ENCODE results near the gene TENM3.

Gene TENM3

GRCh38 chr4:182671231-182671630 lies 428.0 kb downstream of the TENM3 start:
- no peak overlapping the region for H2BK5ac ChIP-seq (ENCODE audit: low read length)
- DNase-seq (ENCODE audit: low spot score), result no peak
- no peaks in the 10 kb centered on the region for H3K79me1 ChIP-seq (ENCODE audit: low read depth, low read length)
- no peak overlapping the region for H3K23ac ChIP-seq (ENCODE audit: low read depth, low read length, poor library complexity)
- H3K14ac ChIP-seq (ENCODE audit: low read length), result no peak overlapping the region
- H2BK12ac ChIP-seq (ENCODE audit: low read length), result no peak overlapping the region
- no peak overlapping the region for H2BK15ac ChIP-seq (ENCODE audit: low read length)
- no peaks in the 10 kb centered on the region for H3K4me1 ChIP-seq (ENCODE audit: control insufficient read depth in 2 of 2, insufficient read depth in 1 of 2, low read depth in 1 of 2, low read length in 2 of 2)
- H3K9ac ChIP-seq (ENCODE audit: low read depth, low read length, poor library complexity), result no peak overlapping the region
- no CpG with 5 or more reads among the region's 3 CpGs for WGBS, 2 donors (ENCODE audit: extremely low coverage in 2 of 2, insufficient read length in 2 of 2, insufficient replicate concordance in 1 of 2)
- H3K4me2 ChIP-seq (ENCODE audit: insufficient read depth, low read length, poor library complexity, severe bottlenecking), result no peak overlapping the region
- no peak overlapping the region for H4K91ac ChIP-seq (ENCODE audit: low read depth, low read length, poor library complexity)
- no peak overlapping the region for H3K18ac ChIP-seq (ENCODE audit: low read length)
- H2AK5ac ChIP-seq (ENCODE audit: low read depth, low read length), result no peak overlapping the region
- no peak overlapping the region for H4K8ac ChIP-seq (ENCODE audit: low read depth, low read length)
- peaks cover 0 to 25% of the 10 kb centered on the region in 2 donors for H3K36me3 ChIP-seq (replicated peaks in 1 of 2; ENCODE audit: control insufficient read depth in 2 of 2, insufficient read depth in 2 of 2, low read length in 2 of 2)
- no peak overlapping the region for H3K4ac ChIP-seq (ENCODE audit: low read length)
- no peak overlapping the region for H2BK120ac ChIP-seq (ENCODE audit: low read depth, low read length)
- no peaks in the 10 kb centered on the region for H3K27me3 ChIP-seq (ENCODE audit: control insufficient read depth in 3 of 3, insufficient read depth in 3 of 3, low read depth in 1 of 3, low read length in 3 of 3)
- peaks cover 0 to 6% of the 10 kb centered on the region in 2 donors for H3K9me3 ChIP-seq (replicated peaks in 1 of 2; ENCODE audit: control insufficient read depth in 2 of 2, insufficient read depth in 1 of 2, low read depth in 1 of 2, low read length in 2 of 2)
- H3K27ac ChIP-seq (replicated peaks; ENCODE audit: low read length), result no peak overlapping the region
- H3K4me3 ChIP-seq (ENCODE audit: low read length in 2 of 2), result no peak overlapping the region
- H2AFZ ChIP-seq (ENCODE audit: low read length), result no peak overlapping the region

- Histone ChIP-seq H3K14ac (ENCODE audit: low read length) (no peak overlapping the region), H2BK120ac (ENCODE audit: low read depth, low read length) (no peak overlapping the region), H2BK12ac (ENCODE audit: low read length) (no peak overlapping the region), H4K91ac (ENCODE audit: low read depth, low read length, poor library complexity) (no peak overlapping the region), H3K4ac (ENCODE audit: low read length) (no peak overlapping the region), H2AK5ac (ENCODE audit: low read depth, low read length) (no peak overlapping the region), H2BK5ac (ENCODE audit: low read length) (no peak overlapping the region), H3K4me2 (ENCODE audit: insufficient read depth, low read length, poor library complexity, severe bottlenecking) (no peak overlapping the region), H3K4me3 (ENCODE audit: low read length in 2 of 2) (no peak overlapping the region), H3K36me3 (replicated peaks in 1 of 2; ENCODE audit: control insufficient read depth in 2 of 2, insufficient read depth in 2 of 2, low read length in 2 of 2) (peaks cover 0 to 25% of the 10 kb centered on the region in 2 donors), H3K9ac (ENCODE audit: low read depth, low read length, poor library complexity) (no peak overlapping the region), H3K23ac (ENCODE audit: low read depth, low read length, poor library complexity) (no peak overlapping the region), H3K9me3 (replicated peaks in 1 of 2; ENCODE audit: control insufficient read depth in 2 of 2, insufficient read depth in 1 of 2, low read depth in 1 of 2, low read length in 2 of 2) (peaks cover 0 to 6% of the 10 kb centered on the region in 2 donors), H3K4me1 (ENCODE audit: control insufficient read depth in 2 of 2, insufficient read depth in 1 of 2, low read depth in 1 of 2, low read length in 2 of 2) (no peaks in the 10 kb centered on the region), H4K8ac (ENCODE audit: low read depth, low read length) (no peak overlapping the region), H2BK15ac (ENCODE audit: low read length) (no peak overlapping the region), H3K18ac (ENCODE audit: low read length) (no peak overlapping the region), H3K79me1 (ENCODE audit: low read depth, low read length) (no peaks in the 10 kb centered on the region), H3K27me3 (ENCODE audit: control insufficient read depth in 3 of 3, insufficient read depth in 3 of 3, low read depth in 1 of 3, low read length in 3 of 3) (no peaks in the 10 kb centered on the region), H2AFZ (ENCODE audit: low read length) (no peak overlapping the region), H3K27ac (replicated peaks; ENCODE audit: low read length) (no peak overlapping the region)
- DNase-seq (ENCODE audit: low spot score), result no peak
- WGBS, 2 donors (ENCODE audit: extremely low coverage in 2 of 2, insufficient read length in 2 of 2, insufficient replicate concordance in 1 of 2), result no CpG with 5 or more reads among the region's 5 CpGs
Measured at GRCh38 chr4:182671749-182672148, 428.5 kb downstream of the TENM3 start.

GRCh38 chr4:182678590-182678989 lies 435.4 kb downstream of the TENM3 start:
- no peak overlapping the region for H3K4ac ChIP-seq (ENCODE audit: low read length)
- no peak overlapping the region for H4K91ac ChIP-seq (ENCODE audit: low read depth, low read length, poor library complexity)
- no peaks in the 10 kb centered on the region for H3K27me3 ChIP-seq (ENCODE audit: control insufficient read depth in 3 of 3, insufficient read depth in 3 of 3, low read depth in 1 of 3, low read length in 3 of 3)
- H3K79me1 ChIP-seq (ENCODE audit: low read depth, low read length), result no peaks in the 10 kb centered on the region
- H3K36me3 ChIP-seq (replicated peaks in 1 of 2; ENCODE audit: control insufficient read depth in 2 of 2, insufficient read depth in 2 of 2, low read length in 2 of 2), result peaks cover 2 to 36% of the 10 kb centered on the region in 2 donors
- no peak overlapping the region for H3K14ac ChIP-seq (ENCODE audit: low read length)
- no CpG with 5 or more reads among the region's 4 CpGs for WGBS, 2 donors (ENCODE audit: extremely low coverage in 2 of 2, insufficient read length in 2 of 2, insufficient replicate concordance in 1 of 2)
- no peak overlapping the region for H3K9ac ChIP-seq (ENCODE audit: low read depth, low read length, poor library complexity)
- H3K4me1 ChIP-seq (ENCODE audit: control insufficient read depth in 2 of 2, insufficient read depth in 1 of 2, low read depth in 1 of 2, low read length in 2 of 2), result peaks cover 3 to 20% of the 10 kb centered on the region in 2 donors
- H3K9me3 ChIP-seq (replicated peaks in 1 of 2; ENCODE audit: control insufficient read depth in 2 of 2, insufficient read depth in 1 of 2, low read depth in 1 of 2, low read length in 2 of 2), result no peaks in the 10 kb centered on the region
- no peak overlapping the region for H2BK15ac ChIP-seq (ENCODE audit: low read length)
- no peak overlapping the region for H3K27ac ChIP-seq (replicated peaks; ENCODE audit: low read length)
- DNase-seq (ENCODE audit: low spot score), result no peak
- no peak overlapping the region for H4K8ac ChIP-seq (ENCODE audit: low read depth, low read length)
- H3K23ac ChIP-seq (ENCODE audit: low read depth, low read length, poor library complexity), result no peak overlapping the region
- H3K4me3 ChIP-seq (ENCODE audit: low read length in 2 of 2), result no peak overlapping the region
- no peak overlapping the region for H3K4me2 ChIP-seq (ENCODE audit: insufficient read depth, low read length, poor library complexity, severe bottlenecking)
- H2AK5ac ChIP-seq (ENCODE audit: low read depth, low read length), result no peak overlapping the region
- H2AFZ ChIP-seq (ENCODE audit: low read length), result no peak overlapping the region
- H2BK12ac ChIP-seq (ENCODE audit: low read length), result no peak overlapping the region
- no peak overlapping the region for H2BK120ac ChIP-seq (ENCODE audit: low read depth, low read length)
- H3K18ac ChIP-seq (ENCODE audit: low read length), result no peak overlapping the region
- no peak overlapping the region for H2BK5ac ChIP-seq (ENCODE audit: low read length)

DNA sequence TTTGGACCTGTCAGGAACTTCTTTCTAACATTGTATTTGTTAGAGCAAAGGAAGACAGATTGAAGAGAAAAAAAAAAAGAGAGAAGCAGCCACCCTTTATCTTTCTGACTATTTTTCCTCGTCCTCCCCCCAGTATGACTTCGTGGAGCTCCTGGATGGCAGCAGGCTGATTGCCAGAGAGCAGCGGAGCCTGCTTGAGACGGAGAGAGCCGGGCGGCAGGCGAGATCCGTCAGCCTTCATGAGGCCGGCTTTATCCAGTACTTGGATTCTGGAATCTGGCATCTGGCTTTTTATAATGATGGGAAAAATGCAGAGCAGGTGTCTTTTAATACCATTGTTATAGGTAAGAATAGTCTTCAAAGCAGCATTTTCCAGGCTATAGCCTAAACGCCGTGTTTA lies 436.3 kb downstream of the TENM3 start:
- Histone ChIP-seq H4K8ac (ENCODE audit: low read depth, low read length) (no peak overlapping the region), H2BK12ac (ENCODE audit: low read length) (no peak overlapping the region), H3K79me1 (ENCODE audit: low read depth, low read length) (no peaks in the 10 kb centered on the region), H3K4me1 (ENCODE audit: control insufficient read depth in 2 of 2, insufficient read depth in 1 of 2, low read depth in 1 of 2, low read length in 2 of 2) (peaks cover 3 to 20% of the 10 kb centered on the region in 2 donors), H3K4me3 (ENCODE audit: low read length in 2 of 2) (no peak overlapping the region), H3K27me3 (ENCODE audit: control insufficient read depth in 3 of 3, insufficient read depth in 3 of 3, low read depth in 1 of 3, low read length in 3 of 3) (no peaks in the 10 kb centered on the region), H2AK5ac (ENCODE audit: low read depth, low read length) (no peak overlapping the region), H3K14ac (ENCODE audit: low read length) (no peak overlapping the region), H4K91ac (ENCODE audit: low read depth, low read length, poor library complexity) (no peak overlapping the region), H3K18ac (ENCODE audit: low read length) (no peak overlapping the region), H3K4ac (ENCODE audit: low read length) (no peak overlapping the region), H3K36me3 (replicated peaks in 1 of 2; ENCODE audit: control insufficient read depth in 2 of 2, insufficient read depth in 2 of 2, low read length in 2 of 2) (peaks cover 2 to 32% of the 10 kb centered on the region in 2 donors), H3K9ac (ENCODE audit: low read depth, low read length, poor library complexity) (no peak overlapping the region), H3K23ac (ENCODE audit: low read depth, low read length, poor library complexity) (no peak overlapping the region), H2BK5ac (ENCODE audit: low read length) (no peak overlapping the region), H3K9me3 (replicated peaks in 1 of 2; ENCODE audit: control insufficient read depth in 2 of 2, insufficient read depth in 1 of 2, low read depth in 1 of 2, low read length in 2 of 2) (no peaks in the 10 kb centered on the region), H2BK120ac (ENCODE audit: low read depth, low read length) (no peak overlapping the region), H2BK15ac (ENCODE audit: low read length) (no peak overlapping the region), H3K27ac (replicated peaks; ENCODE audit: low read length) (no peak overlapping the region), H2AFZ (ENCODE audit: low read length) (no peak overlapping the region), H3K4me2 (ENCODE audit: insufficient read depth, low read length, poor library complexity, severe bottlenecking) (no peak overlapping the region)
- DNase-seq (ENCODE audit: low spot score), result no peak
- no CpG with 5 or more reads among the region's 11 CpGs for WGBS, 2 donors (ENCODE audit: extremely low coverage in 2 of 2, insufficient read length in 2 of 2, insufficient replicate concordance in 1 of 2)

Measured in neuronal stem cell (in vitro differentiated cells).